ENCODE results near the gene CPB2.

The CPB2 gene

GRCh38 chr13:46114613-46115012, 9.8 kb upstream of the CPB2 start:
- no peak for TF ChIP-seq CTCF (IDR thresholded peaks at IDR 0.05; ENCODE audit: extremely low read depth, insufficient read depth, missing control alignments)
- in situ Hi-C loops (cut with MboI; ENCODE audit: low pct_unique_long_range_greater_than_20kb, low sequenced_read_pairs, unreplicated experiment) = no loop called here
- no peak for DNase-seq (ENCODE audit: low spot score)

GRCh38 chr13:46113596-46113995, 8.8 kb upstream of the CPB2 start:
- no peak for TF ChIP-seq CTCF (IDR thresholded peaks at IDR 0.05; ENCODE audit: extremely low read depth, insufficient read depth, missing control alignments)
- DNase-seq (ENCODE audit: low spot score) = no peak
- in situ Hi-C loops (cut with MboI; ENCODE audit: low pct_unique_long_range_greater_than_20kb, low sequenced_read_pairs, unreplicated experiment) = no loop called here

GRCh38 chr13:46111151-46111550, 6.3 kb upstream of the CPB2 start:
- in situ Hi-C loops (cut with MboI; ENCODE audit: low pct_unique_long_range_greater_than_20kb, low sequenced_read_pairs, unreplicated experiment) = no loop called here
- TF ChIP-seq CTCF (IDR thresholded peaks at IDR 0.05; ENCODE audit: extremely low read depth, insufficient read depth, missing control alignments) = no peak
- DNase-seq (ENCODE audit: low spot score) = no peak

- no peak for TF ChIP-seq CTCF (IDR thresholded peaks at IDR 0.05; ENCODE audit: extremely low read depth, insufficient read depth, missing control alignments)
- in situ Hi-C loops (cut with MboI; ENCODE audit: low pct_unique_long_range_greater_than_20kb, low sequenced_read_pairs, unreplicated experiment) = no loop called here
- DNase-seq (ENCODE audit: low spot score) = no peak
These were observed 4.6 kb upstream of the CPB2 start for GRCh38 chr13:46109451-46109850.

GRCh38 chr13:46106839-46107371, 2.1 kb upstream of the CPB2 start:
- no peak for TF ChIP-seq CTCF (IDR thresholded peaks at IDR 0.05; ENCODE audit: extremely low read depth, insufficient read depth, missing control alignments)
- no peak for DNase-seq (ENCODE audit: low spot score)
- in situ Hi-C loops (cut with MboI; ENCODE audit: low pct_unique_long_range_greater_than_20kb, low sequenced_read_pairs, unreplicated experiment) = no loop called here

- no peak for DNase-seq (ENCODE audit: low spot score)
- no peak for TF ChIP-seq CTCF (IDR thresholded peaks at IDR 0.05; ENCODE audit: extremely low read depth, insufficient read depth, missing control alignments)
- in situ Hi-C loops (cut with MboI; ENCODE audit: low pct_unique_long_range_greater_than_20kb, low sequenced_read_pairs, unreplicated experiment) = no loop called here
These were observed 1.8 kb downstream of the CPB2 start for GRCh38 chr13:46103037-46103436.

GRCh38 chr13:46102255-46102605, 2.6 kb downstream of the CPB2 start:
- no peak for TF ChIP-seq CTCF (IDR thresholded peaks at IDR 0.05; ENCODE audit: extremely low read depth, insufficient read depth, missing control alignments)
- no peak for DNase-seq (ENCODE audit: low spot score)
- in situ Hi-C loops (cut with MboI; ENCODE audit: low pct_unique_long_range_greater_than_20kb, low sequenced_read_pairs, unreplicated experiment) = no loop called here
